ENCODE measurements around the gene C19orf67. TPM values are rescaled to one million over a fixed set of nuclear protein-coding genes. Genes with fewer than 3 reads are reported as not detected.
A peak's percentile ranks its signal among the peaks of the same experiment; 100 is the strongest.

C19orf67 gene
- total and polyA plus RNA-seq, 2 of the 13 experiments (the other 11 are each of a cell fraction or from before 2014, with no cell fraction given): 0.11 to 0.32 TPM

- TF ChIP-seq ZNF431 (CRISPR knock-in tag; IDR thresholded peaks at IDR 0.05; ENCODE audit: borderline replicate concordance, low read depth): no peak
- TF ChIP-seq ZNF451 (CRISPR knock-in tag; IDR thresholded peaks at IDR 0.05): no peak
- TF ChIP-seq, protein P1, sequence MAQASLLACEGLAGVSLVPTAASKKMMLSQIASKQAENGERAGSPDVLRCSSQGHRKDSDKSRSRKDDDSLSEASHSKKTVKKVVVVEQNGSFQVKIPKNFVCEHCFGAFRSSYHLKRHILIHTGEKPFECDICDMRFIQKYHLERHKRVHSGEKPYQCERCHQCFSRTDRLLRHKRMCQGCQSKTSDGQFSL (CRISPR knock-in tag; IDR thresholded peaks at IDR 0.05): no peak
- no peak for TF ChIP-seq ZNF619 (CRISPR knock-in tag; IDR thresholded peaks at IDR 0.05)
- TF ChIP-seq TFE3 (CRISPR knock-in tag; IDR thresholded peaks at IDR 0.05): 0 out of 2 replicates have a peak, but pooled peaks have one; percentile 5
- TF ChIP-seq NR2F6 (IDR thresholded peaks at IDR 0.05): no peak
- TF ChIP-seq NR2F6 (CRISPR knock-in tag; IDR thresholded peaks at IDR 0.05): 0 out of 2 replicates have a peak, but pooled peaks have one; percentile 9
- no peak for TF ChIP-seq ZNF121 (CRISPR knock-in tag; IDR thresholded peaks at IDR 0.05)
- TF ChIP-seq AGO1 (IDR thresholded peaks at IDR 0.05; ENCODE audit: low read depth, low read length, poor library complexity, severe bottlenecking): peak; percentile 58
- TF ChIP-seq, protein P2, sequence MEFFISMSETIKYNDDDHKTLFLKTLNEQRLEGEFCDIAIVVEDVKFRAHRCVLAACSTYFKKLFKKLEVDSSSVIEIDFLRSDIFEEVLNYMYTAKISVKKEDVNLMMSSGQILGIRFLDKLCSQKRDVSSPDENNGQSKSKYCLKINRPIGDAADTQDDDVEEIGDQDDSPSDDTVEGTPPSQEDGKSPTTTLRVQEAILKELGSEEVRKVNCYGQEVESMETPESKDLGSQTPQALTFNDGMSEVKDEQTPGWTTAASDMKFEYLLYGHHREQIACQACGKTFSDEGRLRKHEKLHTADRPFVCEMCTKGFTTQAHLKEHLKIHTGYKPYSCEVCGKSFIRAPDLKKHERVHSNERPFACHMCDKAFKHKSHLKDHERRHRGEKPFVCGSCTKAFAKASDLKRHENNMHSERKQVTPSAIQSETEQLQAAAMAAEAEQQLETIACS (CRISPR knock-in tag; IDR thresholded peaks at IDR 0.05): peak; percentile 66
- no peak for TF ChIP-seq RFXANK (CRISPR knock-in tag; IDR thresholded peaks at IDR 0.05)
- TF ChIP-seq ZNF281 (CRISPR knock-in tag; IDR thresholded peaks at IDR 0.05; ENCODE audit: borderline replicate concordance): no peak
- TF ChIP-seq, protein P3, sequence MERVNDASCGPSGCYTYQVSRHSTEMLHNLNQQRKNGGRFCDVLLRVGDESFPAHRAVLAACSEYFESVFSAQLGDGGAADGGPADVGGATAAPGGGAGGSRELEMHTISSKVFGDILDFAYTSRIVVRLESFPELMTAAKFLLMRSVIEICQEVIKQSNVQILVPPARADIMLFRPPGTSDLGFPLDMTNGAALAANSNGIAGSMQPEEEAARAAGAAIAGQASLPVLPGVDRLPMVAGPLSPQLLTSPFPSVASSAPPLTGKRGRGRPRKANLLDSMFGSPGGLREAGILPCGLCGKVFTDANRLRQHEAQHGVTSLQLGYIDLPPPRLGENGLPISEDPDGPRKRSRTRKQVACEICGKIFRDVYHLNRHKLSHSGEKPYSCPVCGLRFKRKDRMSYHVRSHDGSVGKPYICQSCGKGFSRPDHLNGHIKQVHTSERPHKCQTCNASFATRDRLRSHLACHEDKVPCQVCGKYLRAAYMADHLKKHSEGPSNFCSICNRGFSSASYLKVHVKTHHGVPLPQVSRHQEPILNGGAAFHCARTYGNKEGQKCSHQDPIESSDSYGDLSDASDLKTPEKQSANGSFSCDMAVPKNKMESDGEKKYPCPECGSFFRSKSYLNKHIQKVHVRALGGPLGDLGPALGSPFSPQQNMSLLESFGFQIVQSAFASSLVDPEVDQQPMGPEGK (CRISPR knock-in tag; IDR thresholded peaks at IDR 0.05): peak; percentile 79
- TF ChIP-seq RBFOX2 (IDR thresholded peaks at IDR 0.05; ENCODE audit: low read depth, low read length): peak; percentile 73
- peak; percentile 17; the same call in 1 of the 2 replicates for TF ChIP-seq TFDP1 (CRISPR knock-in tag; IDR thresholded peaks at IDR 0.05; ENCODE audit: borderline replicate concordance)
- peak; percentile 54; the same call in 1 of the 2 replicates for TF ChIP-seq GABPB1 (CRISPR knock-in tag; IDR thresholded peaks at IDR 0.05)
- TF ChIP-seq ZNF225 (CRISPR knock-in tag; IDR thresholded peaks at IDR 0.05): no peak
- TF ChIP-seq ZNF33A (CRISPR knock-in tag; IDR thresholded peaks at IDR 0.05; ENCODE audit: borderline replicate concordance): no peak
Observed at GRCh38 chr19:14085309-14085995, at the start of gene C19orf67 (continued).
